ENCODE measurements around the gene KCNJ3. TPM values are rescaled to one million over a fixed set of nuclear protein-coding genes. Genes with fewer than 3 reads are reported as not detected.

The KCNJ3 gene
- total RNA-seq, 6 experiments from 2014 or later: 0.12 to 1.5 (median 0.52) TPM

DNA sequence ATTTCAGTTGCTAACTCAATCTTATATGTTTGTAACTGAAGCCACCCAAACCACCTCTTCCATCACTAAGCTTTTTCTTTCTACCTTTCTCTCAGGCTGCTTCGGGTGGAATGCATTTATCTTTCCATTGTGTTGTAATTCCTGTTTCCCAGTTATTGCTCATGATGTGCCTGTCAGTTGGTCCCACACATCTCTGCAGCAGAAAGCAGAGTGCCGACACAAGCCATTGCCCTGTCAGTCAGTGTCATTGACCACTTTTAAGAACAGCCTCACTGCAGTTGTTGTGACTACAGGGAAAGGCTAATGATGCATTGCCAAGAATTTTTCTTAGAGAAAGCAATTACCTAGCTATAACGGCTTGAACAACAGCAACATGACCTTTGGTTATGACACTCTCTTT lies 24.8 kb upstream of the KCNJ3 start:
- Histone ChIP-seq H3K4me3 (no peak overlapping the region), H3K27me3 (no peaks in the 10 kb centered on the region), H3K27ac (no peak overlapping the region), H3K36me3 (no peaks in the 10 kb centered on the region), H3K4me1 (no peaks in the 10 kb centered on the region), H3K9me3 (no peaks in the 10 kb centered on the region)
- intact Hi-C loops (cut with DNase I): no loop called here
- WGBS (ENCODE audit: insufficient coverage, low coverage, low lambda C conversion rate, missing lambda C conversion rate): 40% methylated on average over 3 of the region's 3 CpGs
- TF ChIP-seq POLR2A (IDR thresholded peaks at IDR 0.05): no peak
- TF ChIP-seq, protein P1, sequence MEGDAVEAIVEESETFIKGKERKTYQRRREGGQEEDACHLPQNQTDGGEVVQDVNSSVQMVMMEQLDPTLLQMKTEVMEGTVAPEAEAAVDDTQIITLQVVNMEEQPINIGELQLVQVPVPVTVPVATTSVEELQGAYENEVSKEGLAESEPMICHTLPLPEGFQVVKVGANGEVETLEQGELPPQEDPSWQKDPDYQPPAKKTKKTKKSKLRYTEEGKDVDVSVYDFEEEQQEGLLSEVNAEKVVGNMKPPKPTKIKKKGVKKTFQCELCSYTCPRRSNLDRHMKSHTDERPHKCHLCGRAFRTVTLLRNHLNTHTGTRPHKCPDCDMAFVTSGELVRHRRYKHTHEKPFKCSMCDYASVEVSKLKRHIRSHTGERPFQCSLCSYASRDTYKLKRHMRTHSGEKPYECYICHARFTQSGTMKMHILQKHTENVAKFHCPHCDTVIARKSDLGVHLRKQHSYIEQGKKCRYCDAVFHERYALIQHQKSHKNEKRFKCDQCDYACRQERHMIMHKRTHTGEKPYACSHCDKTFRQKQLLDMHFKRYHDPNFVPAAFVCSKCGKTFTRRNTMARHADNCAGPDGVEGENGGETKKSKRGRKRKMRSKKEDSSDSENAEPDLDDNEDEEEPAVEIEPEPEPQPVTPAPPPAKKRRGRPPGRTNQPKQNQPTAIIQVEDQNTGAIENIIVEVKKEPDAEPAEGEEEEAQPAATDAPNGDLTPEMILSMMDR (IDR thresholded peaks at IDR 0.05): no peak
- DNase-seq (no peak), ATAC-seq (no peak)

DNA sequence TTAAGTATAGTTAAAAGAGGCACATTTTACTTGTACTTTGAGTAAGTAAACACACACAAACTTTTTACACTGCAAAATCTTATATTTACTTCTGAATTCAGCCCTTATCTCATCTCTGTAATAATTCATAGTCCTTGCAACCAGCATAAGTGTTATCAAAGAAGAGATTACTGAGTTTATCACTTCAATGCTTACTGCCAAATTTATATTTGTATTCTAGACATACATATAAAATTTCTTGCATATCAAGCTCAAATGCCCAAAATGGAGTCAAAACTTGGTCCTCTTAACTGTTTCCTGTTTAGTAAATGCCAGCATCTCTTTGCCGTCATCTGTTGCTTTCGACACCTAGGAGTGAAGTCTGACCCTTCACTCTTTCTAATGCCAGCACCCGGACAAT lies 21.1 kb upstream of the KCNJ3 start:
- intact Hi-C loops (cut with DNase I): no loop called here
- TF ChIP-seq POLR2A (IDR thresholded peaks at IDR 0.05): no peak
- TF ChIP-seq, protein P1 (IDR thresholded peaks at IDR 0.05): no peak
- H3K36me3 ChIP-seq: no peaks in the 10 kb centered on the region
- no peaks in the 10 kb centered on the region for H3K4me1 ChIP-seq
- H3K9me3 ChIP-seq: no peaks in the 10 kb centered on the region
- whole genome bisulfite sequencing (ENCODE audit: insufficient coverage, low coverage, low lambda C conversion rate, missing lambda C conversion rate): 65% methylated on average over 3 of the region's 3 CpGs
- no peak overlapping the region for H3K4me3 ChIP-seq
- no peaks in the 10 kb centered on the region for H3K27me3 ChIP-seq
- DNase-seq (no peak), ATAC-seq (no peak)
- H3K27ac ChIP-seq: no peak overlapping the region

DNA sequence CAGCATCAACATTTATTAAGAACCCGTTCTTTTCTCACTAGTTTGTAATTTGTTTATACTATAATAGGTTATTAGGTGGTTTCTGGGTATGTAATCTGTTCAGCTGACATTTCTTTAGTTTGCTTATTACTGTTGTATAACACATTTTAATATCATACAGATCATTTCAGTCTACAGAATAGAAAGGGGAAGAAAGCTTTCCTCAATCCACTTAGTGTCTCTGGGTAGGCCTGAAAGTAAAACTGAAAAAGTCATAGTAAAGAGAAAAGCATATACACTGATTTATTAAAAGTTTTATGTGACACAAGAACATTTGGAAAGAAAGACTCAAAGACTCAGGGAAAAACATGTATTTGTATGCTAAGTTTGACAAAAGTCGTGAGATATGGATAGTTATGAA lies 16.8 kb upstream of the KCNJ3 start:
- no peaks in the 10 kb centered on the region for H3K4me1 ChIP-seq
- no peaks in the 10 kb centered on the region for H3K36me3 ChIP-seq
- intact Hi-C loops (cut with DNase I): no loop called here
- DNase-seq: no peak
- 84% methylated on average over 2 of the region's 2 CpGs for WGBS (ENCODE audit: insufficient coverage, low coverage, low lambda C conversion rate, missing lambda C conversion rate)
- H3K9me3 ChIP-seq: no peaks in the 10 kb centered on the region
- ATAC-seq: no peak
- H3K27me3 ChIP-seq: no peaks in the 10 kb centered on the region
- no peak overlapping the region for H3K27ac ChIP-seq
- H3K4me3 ChIP-seq: no peak overlapping the region
- TF ChIP-seq, protein P1 (IDR thresholded peaks at IDR 0.05): no peak
- TF ChIP-seq POLR2A (IDR thresholded peaks at IDR 0.05): no peak

DNA sequence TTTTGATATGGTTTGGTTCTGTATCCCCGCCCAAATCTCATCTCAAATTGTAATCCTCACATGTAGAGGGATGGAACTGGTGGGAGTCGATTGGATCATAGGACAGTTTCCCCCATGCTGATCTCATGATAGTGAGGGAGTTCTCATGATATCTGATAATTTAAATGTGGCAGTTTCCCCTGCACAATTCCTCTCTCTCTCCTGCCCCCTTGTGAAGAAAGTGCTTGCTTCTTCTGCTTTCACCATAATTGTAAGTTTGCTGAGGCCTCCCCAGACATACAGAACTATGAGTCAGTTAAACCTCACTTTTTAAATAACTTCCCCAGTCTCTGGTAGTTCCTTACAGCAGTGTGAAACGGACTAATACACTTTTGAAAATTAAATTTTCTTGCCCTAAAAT lies 12.3 kb upstream of the KCNJ3 start:
- DNase-seq (no peak), ATAC-seq (peak in 3 of 4 donors; percentile 43 to 63 (median 54))
- intact Hi-C loops (cut with DNase I): no loop called here
- Histone ChIP-seq H3K36me3 (no peaks in the 10 kb centered on the region), H3K27ac (no peak overlapping the region), H3K4me3 (no peak overlapping the region), H3K27me3 (no peaks in the 10 kb centered on the region), H3K9me3 (no peaks in the 10 kb centered on the region), H3K4me1 (no peaks in the 10 kb centered on the region)
- TF ChIP-seq POLR2A (IDR thresholded peaks at IDR 0.05): no peak
- TF ChIP-seq, protein P1 (IDR thresholded peaks at IDR 0.05): peak in 2 of 4 donors; percentile 20 to 35
- WGBS (ENCODE audit: insufficient coverage, low coverage, low lambda C conversion rate, missing lambda C conversion rate): 55% methylated on average over 3 of the region's 3 CpGs

DNA sequence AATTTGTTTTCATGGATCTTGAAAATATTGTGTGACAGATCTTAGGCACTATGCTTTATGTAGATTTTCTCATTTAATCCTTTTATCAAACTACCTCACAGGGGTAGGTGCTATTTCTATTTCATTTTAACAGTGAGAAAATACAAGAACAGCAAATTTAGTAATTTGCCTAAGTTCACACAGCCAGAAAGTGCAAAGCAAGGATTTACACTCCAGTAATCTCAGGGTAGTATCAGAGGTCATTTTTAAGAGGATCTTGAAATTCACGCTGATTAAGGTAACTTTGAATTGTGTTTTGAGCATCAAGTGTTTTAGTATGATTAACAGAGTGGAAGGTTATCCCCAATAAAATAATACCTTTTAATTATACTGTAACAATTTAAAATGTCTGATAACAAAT lies 10.1 kb upstream of the KCNJ3 start:
- Histone ChIP-seq H3K4me1 (no peaks in the 10 kb centered on the region), H3K27me3 (no peaks in the 10 kb centered on the region), H3K36me3 (no peaks in the 10 kb centered on the region), H3K27ac (no peak overlapping the region), H3K9me3 (no peaks in the 10 kb centered on the region), H3K4me3 (no peak overlapping the region)
- ATAC-seq: no peak
- DNase-seq: no peak
- intact Hi-C loops (cut with DNase I): no loop called here
- 89% methylated on average over 1 of the region's 1 CpG for WGBS (ENCODE audit: insufficient coverage, low coverage, low lambda C conversion rate, missing lambda C conversion rate)
- no peak for TF ChIP-seq POLR2A (IDR thresholded peaks at IDR 0.05)
- TF ChIP-seq, protein P1 (IDR thresholded peaks at IDR 0.05): no peak
